GM12878 (cell line): ENCODE results near the gene LCN12. TPM values are rescaled to one million over a fixed set of nuclear protein-coding genes. Genes with fewer than 3 reads are reported as not detected.

Experiments used
- ATAC-seq: fragments of 200-7000 bp; cut with Tn5 transposase; 3 replicates; pipeline ENCODE4 v1.9.1; 2020; ENCODE audit warnings: mild to moderate bottlenecking, moderate library complexity
- BruUV-seq: library from RNA; stranded (reverse); fragments of 400-500 nt; replicated peaks from 2 replicates; lab custom pipeline; 2021; lab: Mats Ljungman, UMichigan
- CTCF ChIA-PET: fragments of 300-600 bp; sonication (Branson Sonifier 250); formaldehyde crosslinking; extraction: SDS; loops from one replicate; lab custom pipeline; 2021; ENCODE audit warnings: inconsistent platforms; lab: Yijun Ruan, JAX
- POLR2A ChIA-PET: fragments of 350-600 bp; formaldehyde crosslinking; extraction: SDS; loops from one replicate; lab custom pipeline; 2021; ENCODE audit warnings: inconsistent platforms; lab: Charles Lee
- RAD21 ChIA-PET: fragments of 300-600 bp; sonication (Branson Sonifier 250); formaldehyde crosslinking; loops from one replicate; lab custom pipeline; 2023; ENCODE audit warnings: antibody characterized with exemption; ENCODE audit not compliant: unreplicated experiment; lab: Charles Lee
- SMC1A ChIA-PET: fragments of 300-600 bp; sonication (Branson Sonifier 250); formaldehyde crosslinking; loops from one replicate; lab custom pipeline; 2023; ENCODE audit not compliant: unreplicated experiment, uncharacterized antibody; lab: Charles Lee
- DNase-seq: peaks from one replicate; pipeline ENCODE4 v3.0.0-alpha.2; 2011; ENCODE audit warnings: low read depth, low spot score
- FAIRE-seq: peaks from 3 replicates; lab custom pipeline; 2011; peaks lifted over from hg19 to GRCh38; lab: Jason Lieb, UNC
- H2AFZ ChIP-seq: 2 replicates; pipeline ENCODE4 v1.6.0; 2011; ENCODE audit warnings: low read depth, low read length, control low read depth; ENCODE audit not compliant: control insufficient read depth
- H3K27ac ChIP-seq: 2 replicates; pipeline ENCODE4 v1.5.1; 2011; ENCODE audit warnings: control low read depth; ENCODE audit not compliant: control insufficient read depth, insufficient read depth
- H3K27me3 ChIP-seq, 2 experiments: replicated peaks in 1 of 2; 2 replicates each; pipeline versions ENCODE4 v1.6.0 to v1.6.1; 2011; ENCODE audit warnings: low read length in 1 of 2; ENCODE audit not compliant: control insufficient read depth in 2 of 2, insufficient read depth in 2 of 2
- H3K36me3 ChIP-seq, 2 experiments: 2 replicates each; pipeline ENCODE4 v1.5.1; 2011; ENCODE audit warnings: low read length in 1 of 2; ENCODE audit not compliant: control insufficient read depth in 2 of 2, insufficient read depth in 2 of 2
- H3K4me1 ChIP-seq: 2 replicates; pipeline ENCODE4 v1.6.1; 2011; ENCODE audit warnings: mild to moderate bottlenecking, low read length, moderate library complexity, mixed read lengths; ENCODE audit not compliant: control insufficient read depth, insufficient read depth
- H3K4me2 ChIP-seq: 2 replicates; pipeline ENCODE4 v1.6.0; 2011; ENCODE audit warnings: control low read depth; ENCODE audit not compliant: control insufficient read depth, insufficient read depth
- H3K4me3 ChIP-seq: fragments of 200-600 bp; sonication (generic); 2 replicates; pipeline ENCODE4 v1.5.1; 2016
- H3K79me2 ChIP-seq: 2 replicates; pipeline ENCODE4 v1.6.0; 2011; ENCODE audit warnings: low read length; ENCODE audit not compliant: control insufficient read depth, insufficient read depth
- H3K9ac ChIP-seq: 2 replicates; pipeline ENCODE4 v1.8.0; 2011; ENCODE audit warnings: low read length, control low read depth, mixed read lengths; ENCODE audit not compliant: control insufficient read depth, insufficient read depth
- H3K9me3 ChIP-seq: replicated peaks from 3 replicates; pipeline ENCODE4 v1.5.1; 2011; ENCODE audit warnings: mild to moderate bottlenecking, low read length; ENCODE audit not compliant: control insufficient read depth, insufficient read depth
- H4K20me1 ChIP-seq: 2 replicates; pipeline ENCODE4 v1.6.0; 2011; ENCODE audit not compliant: control insufficient read depth, insufficient read depth
- CEBPZ ChIP-seq: fragments of 150-350 bp; IDR thresholded peaks from 2 replicates; pipeline ENCODE4 v1.6.1; 2016; ENCODE audit warnings: low read depth, low read length
- ELK1 ChIP-seq: IDR thresholded peaks from 2 replicates; pipeline ENCODE4 v1.6.1; 2012; ENCODE audit warnings: low read depth, low read length, improper control_type of control experiment
- JUND ChIP-seq: IDR thresholded peaks from 2 replicates; pipeline ENCODE4 v1.6.1; 2012; ENCODE audit warnings: low read depth, mild to moderate bottlenecking, low read length, improper control_type of control experiment, moderate library complexity
- NFYA ChIP-seq: IDR thresholded peaks from 2 replicates; pipeline ENCODE4 v1.6.1; 2011; ENCODE audit warnings: low read depth, mild to moderate bottlenecking, low read length, improper control_type of control experiment, borderline replicate concordance
- ZNF274 ChIP-seq: IDR thresholded peaks from one replicate; pipeline ENCODE4 v1.8.0; 2011; ENCODE audit not compliant: insufficient read length, insufficient read depth
- ZZZ3 ChIP-seq: IDR thresholded peaks from 2 replicates; pipeline ENCODE4 v1.6.1; 2011; ENCODE audit warnings: low read depth; ENCODE audit not compliant: control insufficient read depth, insufficient read length
- WGBS: methylation state at CpG from one replicate; pipeline ENCODE4 v1.1.6; 2016; ENCODE audit warnings: low lambda C conversion rate; ENCODE audit not compliant: insufficient replicate concordance, insufficient coverage; ENCODE audit errors: missing lambda C conversion rate; 5-methylcytosine and 5-hydroxymethylcytosine counted together
- in situ Hi-C: fragments of 300-500 bp; cut with MboI; formaldehyde crosslinking; loops from 9 replicates; pipeline ENCODE4 v1.14.3; 2018; ENCODE audit warnings: mixed read lengths
- intact Hi-C: fragments of 100-400 bp; cut with micrococcal nuclease; formaldehyde crosslinking; loops from one replicate; pipeline ENCODE4 v1.14.2; 2022; ENCODE audit not compliant: unreplicated experiment
- polyA plus RNA-seq, 11 experiments: library from polyadenylated mRNA; depleted of rRNA in 4 of 11; unstranded in 6 of 11; stranded (reverse) in 5 of 11; fragments of >200 nt; fragmentation: Nextera tagmentation in 4 of 11; fragmentation: Illumina TruSeq in 1 of 11; extraction: Ambion mirVana in 4 of 11; extraction: Trizol in 1 of 11; gene quantifications; 1 replicate in 1 of 11; 2 replicates in 10 of 11; pipeline versions ENCODE4 v1.2.1 to v1.2.3, GENCODE V29; 2011 to 2016; ENCODE audit warnings: inconsistent platforms in 2 of 11, missing spikeins in 2 of 11, low read depth in 1 of 11
- total RNA-seq, 4 experiments: library from RNA; depleted of rRNA in 3 of 4; stranded (reverse); fragments of >200 nt in 3 of 4; fragmentation: Illumina TruSeq in 1 of 4; extraction: Trizol in 1 of 4; gene quantifications; 2 replicates each; pipeline versions ENCODE4 v1.2.1 to v1.2.3, GENCODE V29; 2013 to 2021

The LCN12 gene
- total and polyA plus RNA-seq, 10 of the 15 experiments (the other 5 are each of a cell fraction or from before 2014, with no cell fraction given): 0.06 to 0.64 (median 0.40) TPM; not detected in 3

GRCh38 chr9:136983656-136984314 is 31.7 kb downstream of the LCN12 start (continued):
- no peak for TF ChIP-seq CEBPZ
- no peak for TF ChIP-seq JUND
- TF ChIP-seq ELK1: no peak

- Histone ChIP-seq H3K36me3 (no peaks in the 10 kb centered on the region), H3K9me3 (no peaks in the 10 kb centered on the region), H3K4me1 (no peaks in the 10 kb centered on the region), H3K27me3 (peaks cover 5 to 6% of the 10 kb centered on the region in 2 experiments), H4K20me1 (peaks cover 3% of the 10 kb centered on the region; the same call in 1 of the 2 replicates), H3K4me2 (no peak overlapping the region), H2AFZ (no peak overlapping the region), H3K4me3 (no peak overlapping the region), H3K27ac (no peak overlapping the region), H3K79me2 (no peaks in the 10 kb centered on the region), H3K9ac (no peak overlapping the region)
- WGBS: 64% methylated on average over 24 of the region's 29 CpGs
- intact Hi-C loops: no loop called here
- RAD21 ChIA-PET: no interaction called here
- BruUV-seq: no TSS peak
- CTCF ChIA-PET: no interaction called here
- TF ChIP-seq ZZZ3 (no peak), NFYA (no peak), ZNF274 (no peak)
- POLR2A ChIA-PET: interaction anchor here (0.7 kb wide), 1 partner anchor 175 kb away, joined by 5 read pairs; no protein-coding TSS in a partner anchor
- ATAC-seq: no peak
- DNase-seq: no peak
- FAIRE-seq: no peak
- in situ Hi-C loops: no loop called here
- SMC1A ChIA-PET: no interaction called here
Measured at GRCh38 chr9:136984464-136985026, 32.5 kb downstream of the LCN12 start.
